Fibroblast of lung (primary cell): ENCODE data around the gene YEATS4.

Experiments used
- EZH2 ChIP-seq: IDR thresholded peaks from 2 replicates; pipeline ENCODE4 v1.5.1; 2012; ENCODE audit warnings: low read length, control low read depth, mild to moderate bottlenecking; ENCODE audit errors: missing control alignments
- TF ChIP-seq, protein P1 (sequence below), 2 donors: IDR thresholded peaks in 1 of 2; conservative IDR thresholded peaks in 1 of 2; 1 replicate in 1 of 2; 2 replicates in 1 of 2; pipeline ENCODE4 v1.5.1; 2011 to 2012; ENCODE audit warnings: low read length in 2 of 2, control low read depth in 1 of 2, inconsistent platforms in 1 of 2, low read depth in 1 of 2, mild to moderate bottlenecking in 1 of 2

DNA sequence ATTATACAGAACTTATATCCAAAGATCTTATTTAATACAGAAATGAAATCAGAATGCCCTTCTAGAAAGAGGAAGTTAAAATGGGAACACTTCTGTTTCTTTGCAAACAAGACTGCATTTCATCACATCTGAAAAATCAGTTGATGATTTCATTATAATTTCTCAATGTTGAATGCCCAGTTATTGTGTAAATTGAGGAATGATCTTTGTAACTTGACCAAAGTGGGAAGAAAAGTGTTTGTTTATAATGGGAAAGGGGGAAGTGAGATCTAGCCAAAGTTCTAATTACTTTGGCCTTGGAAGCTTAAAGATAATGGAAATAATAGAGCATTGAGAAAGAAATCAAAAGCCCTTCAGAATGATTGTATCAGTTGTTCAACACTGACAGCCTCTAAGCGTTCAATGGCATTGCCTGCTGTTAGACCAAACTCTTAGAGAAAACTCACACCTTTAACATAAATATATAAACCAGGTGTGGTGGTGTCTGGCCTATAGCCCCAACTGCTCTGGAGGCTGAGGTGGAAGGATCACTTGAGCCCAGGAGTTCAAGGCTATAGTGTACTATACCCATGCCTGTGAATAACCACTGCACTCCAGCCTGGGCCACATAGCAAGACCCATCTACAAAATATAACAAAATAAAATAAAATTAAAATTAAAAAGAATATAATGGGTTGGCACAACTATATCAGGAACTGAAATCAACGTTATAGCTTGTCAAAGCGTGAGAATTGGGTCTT is 21.3 kb upstream of the YEATS4 start:
- no peak for TF ChIP-seq EZH2
- TF ChIP-seq, protein P1, sequence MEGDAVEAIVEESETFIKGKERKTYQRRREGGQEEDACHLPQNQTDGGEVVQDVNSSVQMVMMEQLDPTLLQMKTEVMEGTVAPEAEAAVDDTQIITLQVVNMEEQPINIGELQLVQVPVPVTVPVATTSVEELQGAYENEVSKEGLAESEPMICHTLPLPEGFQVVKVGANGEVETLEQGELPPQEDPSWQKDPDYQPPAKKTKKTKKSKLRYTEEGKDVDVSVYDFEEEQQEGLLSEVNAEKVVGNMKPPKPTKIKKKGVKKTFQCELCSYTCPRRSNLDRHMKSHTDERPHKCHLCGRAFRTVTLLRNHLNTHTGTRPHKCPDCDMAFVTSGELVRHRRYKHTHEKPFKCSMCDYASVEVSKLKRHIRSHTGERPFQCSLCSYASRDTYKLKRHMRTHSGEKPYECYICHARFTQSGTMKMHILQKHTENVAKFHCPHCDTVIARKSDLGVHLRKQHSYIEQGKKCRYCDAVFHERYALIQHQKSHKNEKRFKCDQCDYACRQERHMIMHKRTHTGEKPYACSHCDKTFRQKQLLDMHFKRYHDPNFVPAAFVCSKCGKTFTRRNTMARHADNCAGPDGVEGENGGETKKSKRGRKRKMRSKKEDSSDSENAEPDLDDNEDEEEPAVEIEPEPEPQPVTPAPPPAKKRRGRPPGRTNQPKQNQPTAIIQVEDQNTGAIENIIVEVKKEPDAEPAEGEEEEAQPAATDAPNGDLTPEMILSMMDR (conservative IDR thresholded peaks at IDR 0.05 in 1 of 2, IDR thresholded peaks at IDR 0.05 in 1 of 2; ENCODE audit: low read depth in 1 of 2, low read length in 2 of 2): no peak
